Glutamatergic neuron (in vitro differentiated cells): Measurements from ENCODE around the gene DYRK3. TPM values are rescaled to one million over a fixed set of nuclear protein-coding genes. Genes with fewer than 3 reads are reported as not detected.

Source experiments
- DNase-seq: peaks from one replicate; pipeline ENCODE4 v3.0.0; 2022
- H3K27ac Mint-ChIP-seq: one replicate; pipeline ENCODE4 v1.8.0; 2020; ENCODE audit warnings: mild to moderate bottlenecking, mixed read lengths, inconsistent platforms; ENCODE audit not compliant: unreplicated experiment
- H3K27me3 Mint-ChIP-seq: one replicate; pipeline ENCODE4 v1.8.0; 2020; ENCODE audit warnings: mild to moderate bottlenecking, moderate library complexity, mixed read lengths, inconsistent platforms; ENCODE audit not compliant: unreplicated experiment
- H3K36me3 Mint-ChIP-seq: one replicate; pipeline ENCODE4 v1.8.0; 2020; ENCODE audit warnings: mild to moderate bottlenecking, mixed read lengths, inconsistent platforms; ENCODE audit not compliant: unreplicated experiment
- H3K4me1 Mint-ChIP-seq: one replicate; pipeline ENCODE4 v1.8.0; 2020; ENCODE audit warnings: mild to moderate bottlenecking, low read depth, mixed read lengths, inconsistent platforms; ENCODE audit not compliant: unreplicated experiment
- H3K4me3 Mint-ChIP-seq: one replicate; pipeline ENCODE4 v1.8.0; 2020; ENCODE audit warnings: mild to moderate bottlenecking, mixed read lengths, inconsistent platforms; ENCODE audit not compliant: unreplicated experiment
- H3K9me3 Mint-ChIP-seq: one replicate; pipeline ENCODE4 v1.8.0; 2020; ENCODE audit warnings: mild to moderate bottlenecking, moderate library complexity, mixed read lengths, inconsistent platforms; ENCODE audit not compliant: unreplicated experiment
- total RNA-seq: library from RNA; stranded (reverse); fragmentation: NEBNext Ultra II Directional; extraction: Animal tissue kit (Norgen Biotek cat#: 25700); gene quantifications from one replicate; pipeline ENCODE4 v1.2.1, GENCODE V29; 2021; ENCODE audit not compliant: unreplicated experiment
- TF ChIP-seq, protein P1 (sequence below): fragments of 200-600 bp; sonication (generic); IDR thresholded peaks from one replicate; pipeline ENCODE4 v1.5.0; 2021; ENCODE audit not compliant: partially characterized antibody, unreplicated experiment

Gene DYRK3
- total RNA-seq, 1 donor from 2014 or later: 1.3 TPM

DNA sequence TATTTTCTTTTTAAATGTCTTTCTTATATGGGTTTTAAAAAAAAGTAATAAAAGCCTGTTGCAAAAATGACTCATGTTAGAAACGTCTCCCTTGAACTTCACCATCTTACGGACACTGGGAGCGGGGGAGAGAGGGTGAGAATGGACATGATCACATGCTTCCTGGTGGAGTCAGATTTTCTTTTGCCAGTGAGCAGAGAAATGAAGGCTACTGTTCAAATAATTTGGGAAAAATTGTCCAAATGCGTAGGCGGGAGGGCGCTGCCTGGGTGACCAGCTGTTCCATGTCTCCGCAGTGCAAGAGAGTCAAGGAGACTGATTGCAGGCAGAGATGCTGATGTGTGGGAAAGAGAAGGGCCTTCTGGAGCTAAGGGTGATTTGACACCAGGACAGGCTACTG is 46.1 kb upstream of the DYRK3 start:
- Mint-ChIP-seq H3K9me3 (no peaks in the 10 kb centered on the region), H3K4me3 (no peak overlapping the region), H3K4me1 (no peaks in the 10 kb centered on the region), H3K27me3 (peaks cover 2% of the 10 kb centered on the region), H3K27ac (no peak overlapping the region), H3K36me3 (no peaks in the 10 kb centered on the region)
- TF ChIP-seq, protein P1, sequence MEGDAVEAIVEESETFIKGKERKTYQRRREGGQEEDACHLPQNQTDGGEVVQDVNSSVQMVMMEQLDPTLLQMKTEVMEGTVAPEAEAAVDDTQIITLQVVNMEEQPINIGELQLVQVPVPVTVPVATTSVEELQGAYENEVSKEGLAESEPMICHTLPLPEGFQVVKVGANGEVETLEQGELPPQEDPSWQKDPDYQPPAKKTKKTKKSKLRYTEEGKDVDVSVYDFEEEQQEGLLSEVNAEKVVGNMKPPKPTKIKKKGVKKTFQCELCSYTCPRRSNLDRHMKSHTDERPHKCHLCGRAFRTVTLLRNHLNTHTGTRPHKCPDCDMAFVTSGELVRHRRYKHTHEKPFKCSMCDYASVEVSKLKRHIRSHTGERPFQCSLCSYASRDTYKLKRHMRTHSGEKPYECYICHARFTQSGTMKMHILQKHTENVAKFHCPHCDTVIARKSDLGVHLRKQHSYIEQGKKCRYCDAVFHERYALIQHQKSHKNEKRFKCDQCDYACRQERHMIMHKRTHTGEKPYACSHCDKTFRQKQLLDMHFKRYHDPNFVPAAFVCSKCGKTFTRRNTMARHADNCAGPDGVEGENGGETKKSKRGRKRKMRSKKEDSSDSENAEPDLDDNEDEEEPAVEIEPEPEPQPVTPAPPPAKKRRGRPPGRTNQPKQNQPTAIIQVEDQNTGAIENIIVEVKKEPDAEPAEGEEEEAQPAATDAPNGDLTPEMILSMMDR: no peak
- no peak for DNase-seq

DNA sequence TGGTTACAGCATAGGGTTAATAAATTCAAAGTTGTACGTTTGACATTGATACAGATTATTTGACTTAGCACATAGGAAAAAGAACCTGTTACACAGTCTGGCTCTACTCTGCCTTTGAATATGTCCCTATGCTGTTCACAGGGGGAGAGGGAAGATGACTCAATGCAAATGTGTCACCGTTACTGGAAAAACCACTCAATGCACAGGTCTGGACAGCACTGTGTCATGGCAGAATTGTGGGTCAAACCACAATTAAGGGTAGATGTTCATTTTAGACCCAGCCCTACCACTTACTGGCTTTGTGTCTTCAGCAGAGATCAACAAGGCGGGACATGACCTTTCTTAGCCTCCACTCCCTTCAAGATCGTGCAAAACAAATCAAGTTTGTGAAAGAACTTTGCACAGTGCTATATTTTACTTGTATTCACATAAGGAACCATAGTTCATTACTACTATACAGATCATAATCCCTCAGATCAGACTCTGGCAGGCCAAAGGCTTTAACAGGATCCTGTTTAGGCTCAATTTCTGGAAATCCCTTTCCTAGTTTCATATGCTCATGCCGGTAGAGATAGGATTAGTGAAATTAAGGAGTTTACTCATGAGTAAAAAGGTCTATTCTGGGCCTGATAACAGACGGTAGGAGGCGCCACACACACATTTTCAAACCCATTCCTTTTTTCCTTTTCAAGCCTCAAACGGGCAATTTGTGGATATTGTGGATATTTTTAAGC is 45.1 kb upstream of the DYRK3 start:
- no peaks in the 10 kb centered on the region for H3K4me1 Mint-ChIP-seq
- no peak overlapping the region for H3K27ac Mint-ChIP-seq
- peaks cover 2% of the 10 kb centered on the region for H3K27me3 Mint-ChIP-seq
- H3K4me3 Mint-ChIP-seq: no peak overlapping the region
- no peaks in the 10 kb centered on the region for H3K36me3 Mint-ChIP-seq
- no peaks in the 10 kb centered on the region for H3K9me3 Mint-ChIP-seq
- TF ChIP-seq, protein P1: peak; percentile 19
- DNase-seq: no peak

DNA sequence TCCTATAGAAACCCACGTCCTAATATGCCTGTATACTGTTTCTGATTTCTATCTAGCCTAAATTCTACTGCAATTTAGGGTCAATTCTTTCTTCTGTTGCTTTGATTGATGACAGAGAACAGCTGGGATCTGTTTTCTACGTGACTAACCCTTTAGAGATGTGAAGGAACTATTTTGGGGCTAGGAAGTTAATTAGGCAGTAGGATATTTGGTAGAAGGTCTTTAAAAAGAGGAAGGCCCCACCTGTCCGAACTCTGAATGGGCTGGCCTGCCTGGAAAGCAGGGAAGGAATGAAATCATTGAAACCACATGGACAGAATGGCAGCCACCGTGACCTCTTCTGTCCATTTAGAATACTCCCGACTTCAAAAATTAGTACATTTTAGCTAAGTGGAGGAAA is 44.1 kb upstream of the DYRK3 start:
- Mint-ChIP-seq H3K9me3 (no peaks in the 10 kb centered on the region), H3K4me1 (no peaks in the 10 kb centered on the region), H3K27ac (no peak overlapping the region), H3K4me3 (no peak overlapping the region), H3K27me3 (peaks cover 2% of the 10 kb centered on the region), H3K36me3 (no peaks in the 10 kb centered on the region)
- TF ChIP-seq, protein P1: no peak
- DNase-seq: no peak

DNA sequence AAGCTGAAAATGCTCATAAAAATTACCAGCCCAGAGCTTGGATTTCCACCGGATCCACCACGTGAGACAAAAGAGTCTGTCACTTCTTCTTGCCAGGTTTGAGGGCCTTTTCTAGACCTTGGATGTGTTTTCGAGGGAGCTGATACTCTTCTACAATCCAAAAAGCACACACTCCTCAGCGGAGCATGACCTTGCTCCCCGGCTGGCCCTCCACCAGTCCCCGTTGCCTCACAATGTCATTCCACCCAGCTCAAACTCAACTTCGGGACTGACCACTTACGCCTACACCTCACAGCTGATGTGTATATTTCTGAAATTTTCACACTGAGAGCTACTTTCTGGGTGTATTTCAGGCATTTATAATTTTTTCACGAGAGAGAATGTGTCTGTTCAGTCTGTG is 43.6 kb upstream of the DYRK3 start:
- no peaks in the 10 kb centered on the region for H3K4me1 Mint-ChIP-seq
- DNase-seq: no peak
- TF ChIP-seq, protein P1: no peak
- H3K36me3 Mint-ChIP-seq: no peaks in the 10 kb centered on the region
- H3K4me3 Mint-ChIP-seq: no peak overlapping the region
- H3K27ac Mint-ChIP-seq: no peak overlapping the region
- H3K27me3 Mint-ChIP-seq: peaks cover 2% of the 10 kb centered on the region
- H3K9me3 Mint-ChIP-seq: no peaks in the 10 kb centered on the region

DNA sequence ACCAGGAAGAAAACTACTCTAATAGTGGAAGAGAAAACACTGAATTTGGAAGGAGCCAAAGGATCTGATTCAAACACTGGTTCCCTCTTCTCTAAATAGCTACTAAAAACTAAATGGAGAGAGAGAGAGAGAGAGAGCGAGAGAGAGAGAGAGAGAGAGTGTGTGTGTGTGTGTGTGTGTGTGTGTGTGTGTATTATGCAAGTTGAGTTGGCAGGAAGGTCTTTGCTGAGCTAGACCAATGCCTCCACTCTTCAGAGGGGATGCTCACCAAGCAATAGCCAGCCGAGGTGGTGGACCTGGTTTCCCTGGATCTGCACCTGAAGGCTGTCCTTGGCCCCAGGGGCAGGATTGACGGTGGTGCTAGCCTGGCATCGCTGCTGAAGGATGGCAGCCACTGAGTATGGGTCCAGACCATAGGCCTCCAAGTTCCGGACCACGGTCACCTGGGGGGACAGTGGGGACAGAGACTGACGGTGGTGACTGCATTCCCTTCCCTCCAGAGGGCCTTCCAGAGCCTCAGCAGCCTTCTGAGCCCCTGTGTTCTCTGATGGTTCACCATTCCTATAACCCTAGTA is 41.9 kb upstream of the DYRK3 start:
- Mint-ChIP-seq H3K36me3 (no peaks in the 10 kb centered on the region), H3K9me3 (no peaks in the 10 kb centered on the region), H3K27ac (no peak overlapping the region), H3K4me1 (no peaks in the 10 kb centered on the region), H3K27me3 (peaks cover 2% of the 10 kb centered on the region), H3K4me3 (no peak overlapping the region)
- TF ChIP-seq, protein P1: no peak
- no peak for DNase-seq
